Sigmoid colon (tissue), 4 donors: ENCODE results near the gene FSD1.

Experiments used
- POLR2A ChIP-seq, 2 donors: fragments of 450-650 bp; IDR thresholded peaks; one replicate each; pipeline ENCODE4 v1.6.1; 2016; ENCODE audit warnings: antibody characterized with exemption in 2 of 2, mild to moderate bottlenecking in 2 of 2, moderate library complexity in 2 of 2
- POLR2AphosphoS5 ChIP-seq, 4 donors: sonication (generic); formaldehyde crosslinking; IDR thresholded peaks; one replicate each; pipeline ENCODE4 v1.6.1; 2017; ENCODE audit warnings: antibody characterized with exemption in 4 of 4
- TF ChIP-seq, protein P1 (sequence below), 4 experiments: fragments of 450-650 bp in 3 of 4; fragments of 200-600 bp in 1 of 4; IDR thresholded peaks; one replicate each; pipeline ENCODE4 v1.5.1; 2016 to 2019; ENCODE audit warnings: antibody characterized with exemption in 4 of 4, mild to moderate bottlenecking in 3 of 4, moderate library complexity in 2 of 4

DNA sequence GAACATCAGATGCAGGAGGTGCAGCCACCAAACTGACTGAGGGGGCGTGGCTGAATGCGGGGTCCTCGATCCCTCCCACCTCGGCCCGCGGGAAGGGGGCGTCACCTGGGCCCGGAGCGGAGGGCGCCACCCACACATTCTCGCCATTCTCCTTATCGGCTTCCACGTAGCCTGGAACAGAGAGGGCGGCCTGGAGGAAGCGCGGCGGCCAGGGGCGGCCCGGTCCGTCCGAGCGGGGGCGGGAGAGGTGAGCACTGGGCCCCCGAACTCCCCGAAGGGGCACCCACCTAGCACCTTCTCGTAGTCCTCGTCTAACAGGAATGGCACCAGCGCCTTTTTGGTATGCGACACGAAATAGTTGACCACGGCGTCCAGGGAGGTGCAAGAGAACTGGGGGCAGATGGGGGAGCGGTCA is 22.4 kb downstream of the FSD1 start:
- TF ChIP-seq, protein P1, sequence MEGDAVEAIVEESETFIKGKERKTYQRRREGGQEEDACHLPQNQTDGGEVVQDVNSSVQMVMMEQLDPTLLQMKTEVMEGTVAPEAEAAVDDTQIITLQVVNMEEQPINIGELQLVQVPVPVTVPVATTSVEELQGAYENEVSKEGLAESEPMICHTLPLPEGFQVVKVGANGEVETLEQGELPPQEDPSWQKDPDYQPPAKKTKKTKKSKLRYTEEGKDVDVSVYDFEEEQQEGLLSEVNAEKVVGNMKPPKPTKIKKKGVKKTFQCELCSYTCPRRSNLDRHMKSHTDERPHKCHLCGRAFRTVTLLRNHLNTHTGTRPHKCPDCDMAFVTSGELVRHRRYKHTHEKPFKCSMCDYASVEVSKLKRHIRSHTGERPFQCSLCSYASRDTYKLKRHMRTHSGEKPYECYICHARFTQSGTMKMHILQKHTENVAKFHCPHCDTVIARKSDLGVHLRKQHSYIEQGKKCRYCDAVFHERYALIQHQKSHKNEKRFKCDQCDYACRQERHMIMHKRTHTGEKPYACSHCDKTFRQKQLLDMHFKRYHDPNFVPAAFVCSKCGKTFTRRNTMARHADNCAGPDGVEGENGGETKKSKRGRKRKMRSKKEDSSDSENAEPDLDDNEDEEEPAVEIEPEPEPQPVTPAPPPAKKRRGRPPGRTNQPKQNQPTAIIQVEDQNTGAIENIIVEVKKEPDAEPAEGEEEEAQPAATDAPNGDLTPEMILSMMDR (IDR thresholded peaks at IDR 0.05): no peak
- TF ChIP-seq POLR2AphosphoS5 (IDR thresholded peaks at IDR 0.05) (no peak), POLR2A (IDR thresholded peaks at IDR 0.05) (no peak)
